Measurements from ENCODE around the gene CES1.
"Not testable (repeated sequence)": the region's sequence is repeated elsewhere in the genome, so short reads cannot be mapped to it uniquely, and the experiment has no call there.

- TF ChIP-seq, protein P1, sequence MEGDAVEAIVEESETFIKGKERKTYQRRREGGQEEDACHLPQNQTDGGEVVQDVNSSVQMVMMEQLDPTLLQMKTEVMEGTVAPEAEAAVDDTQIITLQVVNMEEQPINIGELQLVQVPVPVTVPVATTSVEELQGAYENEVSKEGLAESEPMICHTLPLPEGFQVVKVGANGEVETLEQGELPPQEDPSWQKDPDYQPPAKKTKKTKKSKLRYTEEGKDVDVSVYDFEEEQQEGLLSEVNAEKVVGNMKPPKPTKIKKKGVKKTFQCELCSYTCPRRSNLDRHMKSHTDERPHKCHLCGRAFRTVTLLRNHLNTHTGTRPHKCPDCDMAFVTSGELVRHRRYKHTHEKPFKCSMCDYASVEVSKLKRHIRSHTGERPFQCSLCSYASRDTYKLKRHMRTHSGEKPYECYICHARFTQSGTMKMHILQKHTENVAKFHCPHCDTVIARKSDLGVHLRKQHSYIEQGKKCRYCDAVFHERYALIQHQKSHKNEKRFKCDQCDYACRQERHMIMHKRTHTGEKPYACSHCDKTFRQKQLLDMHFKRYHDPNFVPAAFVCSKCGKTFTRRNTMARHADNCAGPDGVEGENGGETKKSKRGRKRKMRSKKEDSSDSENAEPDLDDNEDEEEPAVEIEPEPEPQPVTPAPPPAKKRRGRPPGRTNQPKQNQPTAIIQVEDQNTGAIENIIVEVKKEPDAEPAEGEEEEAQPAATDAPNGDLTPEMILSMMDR (IDR thresholded peaks at IDR 0.05): not testable (repeated sequence)
- not testable (repeated sequence) for TF ChIP-seq POLR2A (IDR thresholded peaks at IDR 0.05)
Measured at GRCh38 chr16:55808286-55808685, 24.6 kb downstream of the CES1 start.

Measured in uterus (tissue), 2 donors.